B cell (primary cell): Measurements from ENCODE around the gene BTG3. TPM values are rescaled to one million over a fixed set of nuclear protein-coding genes. Genes with fewer than 3 reads are reported as not detected.

ENCODE experiments used
- ATAC-seq: fragments of 200-7000 bp; cut with Tn5 transposase; one replicate; pipeline ENCODE4 v1.10.0; 2021; ENCODE audit warnings: low read depth, mild to moderate bottlenecking, moderate number of reproducible peaks, moderate library complexity
- CTCF ChIA-PET: fragments of 350-600 bp; sonication (Branson Sonifier 250); formaldehyde crosslinking; loops from one replicate; lab custom pipeline; 2021; ENCODE audit warnings: antibody characterized with exemption, inconsistent platforms; lab: Charles Lee
- POLR2A ChIA-PET: fragments of 350-600 bp; sonication (Branson Sonifier 250); formaldehyde crosslinking; loops from one replicate; lab custom pipeline; 2021; ENCODE audit warnings: antibody characterized with exemption; lab: Charles Lee
- DNase-seq: peaks from one replicate; pipeline ENCODE4 v3.0.0; 2013
- H2AFZ ChIP-seq: 2 replicates; pipeline ENCODE4 v1.6.1; 2012; ENCODE audit warnings: mild to moderate bottlenecking, low read depth, low read length; ENCODE audit not compliant: insufficient read depth, poor library complexity, severe bottlenecking
- H3K27ac ChIP-seq, 2 donors: 1 replicate in 1 of 2; 2 replicates in 1 of 2; pipeline ENCODE4 v1.5.1; 2012 to 2013; ENCODE audit warnings: low read length in 2 of 2, mild to moderate bottlenecking in 2 of 2, moderate library complexity in 1 of 2
- H3K27me3 ChIP-seq, 4 experiments: fragments of 200-600 bp in 1 of 4; sonication (generic) in 1 of 4; replicated peaks in 1 of 4; 1 replicate in 2 of 4; 2 replicates in 2 of 4; pipeline versions ENCODE4 v1.6.1 to v1.7.0; 2013 to 2016; ENCODE audit warnings: low read length in 3 of 4, mild to moderate bottlenecking in 2 of 4, mixed read lengths in 1 of 4, moderate library complexity in 1 of 4; ENCODE audit not compliant: insufficient read depth in 4 of 4, control insufficient read depth in 3 of 4; ENCODE audit errors: control extremely low read depth in 1 of 4
- H3K36me3 ChIP-seq, 2 experiments: replicated peaks in 1 of 2; 1 replicate in 1 of 2; 2 replicates in 1 of 2; pipeline versions ENCODE4 v1.6.1 to v1.7.1; 2013; ENCODE audit warnings: low read length in 1 of 2; ENCODE audit not compliant: insufficient read depth in 2 of 2, control insufficient read depth in 1 of 2; ENCODE audit errors: control extremely low read depth in 1 of 2, extremely low read depth in 1 of 2
- H3K4me1 ChIP-seq, 2 donors: fragments of 200-600 bp in 1 of 2; sonication (generic) in 1 of 2; 1 replicate in 1 of 2; 2 replicates in 1 of 2; pipeline versions ENCODE4 v1.5.1 to v1.6.1; 2013 to 2017; ENCODE audit warnings: low read length in 2 of 2; ENCODE audit not compliant: control insufficient read depth in 2 of 2, insufficient read depth in 2 of 2
- H3K4me2 ChIP-seq: replicated peaks from 2 replicates; pipeline ENCODE3; 2012; ENCODE audit warnings: mild to moderate bottlenecking, low read depth, low read length; ENCODE audit not compliant: poor library complexity, severe bottlenecking
- H3K4me3 ChIP-seq, 5 experiments: fragments of 200-600 bp in 1 of 5; sonication (generic) in 1 of 5; 1 replicate in 3 of 5; 2 replicates in 2 of 5; pipeline versions ENCODE4 v1.5.1 to v1.7.0; 2011 to 2016; ENCODE audit warnings: low read length in 4 of 5, mild to moderate bottlenecking in 4 of 5, low read depth in 2 of 5, control low read depth in 1 of 5, moderate library complexity in 1 of 5; ENCODE audit not compliant: insufficient read depth in 1 of 5; ENCODE audit errors: control extremely low read depth in 1 of 5, extremely low read depth in 1 of 5
- H3K79me2 ChIP-seq: fragments of 200-600 bp; sonication (generic); one replicate; pipeline ENCODE4 v1.6.0; 2016; ENCODE audit warnings: low read length; ENCODE audit not compliant: control insufficient read depth, insufficient read depth
- H3K9ac ChIP-seq: fragments of 200-600 bp; sonication (generic); 2 replicates; pipeline ENCODE4 v1.6.1; 2017; ENCODE audit warnings: mild to moderate bottlenecking, low read length, moderate library complexity
- H3K9me3 ChIP-seq, 3 donors: one replicate each; pipeline versions ENCODE4 v1.6.1 to v1.7.1; 2013; ENCODE audit warnings: low read length in 2 of 3; ENCODE audit not compliant: control insufficient read depth in 2 of 3, insufficient read depth in 1 of 3; ENCODE audit errors: control extremely low read depth in 1 of 3
- H4K20me1 ChIP-seq: 2 replicates; pipeline ENCODE4 v1.6.0; 2012; ENCODE audit warnings: mild to moderate bottlenecking, low read length; ENCODE audit not compliant: insufficient read depth, control insufficient read depth, poor library complexity, severe bottlenecking
- H3K27ac Mint-ChIP-seq: one replicate; pipeline ENCODE4 v1.8.0; 2021; ENCODE audit warnings: mixed read lengths
- H3K27me3 Mint-ChIP-seq: one replicate; pipeline ENCODE4 v1.8.0; 2021; ENCODE audit warnings: mixed read lengths
- H3K4me1 Mint-ChIP-seq: one replicate; pipeline ENCODE4 v1.8.0; 2021; ENCODE audit warnings: mixed read lengths
- H3K4me3 Mint-ChIP-seq: one replicate; pipeline ENCODE4 v1.8.0; 2021; ENCODE audit warnings: mixed read lengths
- H3K9me3 Mint-ChIP-seq: one replicate; pipeline ENCODE4 v1.8.0; 2022; ENCODE audit warnings: mixed read lengths; ENCODE audit not compliant: insufficient read depth
- CTCF ChIP-seq: fragments of 200-600 bp; IDR thresholded peaks from one replicate; pipeline ENCODE4 v1.8.0; 2022; ENCODE audit warnings: antibody characterized with exemption, mild to moderate bottlenecking
- EZH2 ChIP-seq: IDR thresholded peaks from 2 replicates; pipeline ENCODE4 v1.6.1; 2012; ENCODE audit warnings: borderline replicate concordance, low read depth, mild to moderate bottlenecking, moderate library complexity, low read length; ENCODE audit not compliant: insufficient read depth, poor library complexity, severe bottlenecking
- whole genome bisulfite sequencing: methylation state at CpG from one replicate; pipeline ENCODE4 v1.1.5; 2013; ENCODE audit warnings: missing lambda C conversion rate; ENCODE audit not compliant: insufficient coverage; 5-methylcytosine and 5-hydroxymethylcytosine counted together
- intact Hi-C: fragments of 100-400 bp; cut with micrococcal nuclease; formaldehyde crosslinking; loops from one replicate; pipeline ENCODE4 v1.10.0; 2022
- polyA plus RNA-seq: library from polyadenylated mRNA; depleted of rRNA; stranded (reverse); fragments of >200 nt; gene quantifications from 2 replicates; pipeline ENCODE4 v1.2.3, GENCODE V29; 2012
- total RNA-seq, 2 donors: library from RNA; stranded (reverse); fragments of 120-200 nt in 1 of 2; gene quantifications; 1 replicate in 1 of 2; 2 replicates in 1 of 2; pipeline versions ENCODE4 v1.2.3 to v1.2.4, GENCODE V29; 2013 to 2022

BTG3 gene
- total and polyA plus RNA-seq, 2 donors (not counting 1 experiment from before 2014, with no cell fraction given) = 11.8 to 14.9 TPM

GRCh38 chr21:17560377-17561025 lies 52.2 kb downstream of the BTG3 start:
- ChIA-PET CTCF (no interaction called here), POLR2A (no interaction called here)
- no peak overlapping the region for H3K9ac ChIP-seq
- H3K9me3 ChIP-seq = no peaks in the 10 kb centered on the region
- H4K20me1 ChIP-seq = no peaks in the 10 kb centered on the region
- H3K4me3 Mint-ChIP-seq = no peak overlapping the region
- H3K4me2 ChIP-seq = no peak overlapping the region
- no peak overlapping the region for H3K27ac Mint-ChIP-seq
- no peak for ATAC-seq
- intact Hi-C loops = no loop called here
- no peak overlapping the region for H3K4me3 ChIP-seq
- no peak for DNase-seq
- H2AFZ ChIP-seq = no peak overlapping the region
- no peaks in the 10 kb centered on the region for H3K9me3 Mint-ChIP-seq
- H3K27ac ChIP-seq = no peak overlapping the region
- H3K79me2 ChIP-seq = no peaks in the 10 kb centered on the region
- H3K27me3 Mint-ChIP-seq = peaks cover 5% of the 10 kb centered on the region
- TF ChIP-seq EZH2 (no peak), CTCF (no peak)
- H3K36me3 ChIP-seq = no peaks in the 10 kb centered on the region
- H3K27me3 ChIP-seq = peaks cover 0 to 2% (median 0%) of the 10 kb centered on the region in 4 experiments
- 100% methylated on average over 2 of the region's 5 CpGs for WGBS
- H3K4me1 ChIP-seq = no peaks in the 10 kb centered on the region
- H3K4me1 Mint-ChIP-seq = no peaks in the 10 kb centered on the region

GRCh38 chr21:17554679-17555465 lies 57.8 kb downstream of the BTG3 start:
- 20% methylated on average over 5 of the region's 6 CpGs for WGBS

More at GRCh38 chr21:17554679-17555465, 57.8 kb downstream of the BTG3 start:
- no peak overlapping the region for H3K27ac Mint-ChIP-seq
- no peak for TF ChIP-seq EZH2
- TF ChIP-seq CTCF = no peak
- DNase-seq = no peak
- Histone ChIP-seq H3K27ac (no peak overlapping the region), H3K9ac (no peak overlapping the region), H3K4me1 (no peaks in the 10 kb centered on the region), H3K79me2 (no peaks in the 10 kb centered on the region), H3K36me3 (no peaks in the 10 kb centered on the region), H3K27me3 (peaks cover 0 to 2% (median 0%) of the 10 kb centered on the region in 4 experiments), H4K20me1 (no peaks in the 10 kb centered on the region), H3K4me3 (no peak overlapping the region), H3K9me3 (no peaks in the 10 kb centered on the region), H3K4me2 (no peak overlapping the region), H2AFZ (no peak overlapping the region)
- ChIA-PET CTCF (no interaction called here), POLR2A (no interaction called here)
- H3K27me3 Mint-ChIP-seq = peaks cover 15% of the 10 kb centered on the region
- no peak overlapping the region for H3K4me3 Mint-ChIP-seq
- no peaks in the 10 kb centered on the region for H3K4me1 Mint-ChIP-seq
- no peaks in the 10 kb centered on the region for H3K9me3 Mint-ChIP-seq
- intact Hi-C loops = no loop called here
- no peak for ATAC-seq
